Natural killer cell treated with Interleukin-12 subunit alpha and Interleukin-12 subunit beta and Interleukin-15 and Interleukin-18, amount 100 ng/mL, for 72 hours (primary cell): ENCODE measurements around the gene MYOM3. TPM values are rescaled to one million over a fixed set of nuclear protein-coding genes. Genes with fewer than 3 reads are reported as not detected.

Source experiments
- ATAC-seq, 2 donors: fragments of 150-1000 bp; cut with Tn5 transposase in 1 of 2; sonication (Bioruptor Pico), chemical (Tn5 transposase) in 1 of 2; 2 replicates each; pipeline ENCODE4 v1.10.0; 2021
- DNase-seq: peaks from one replicate; pipeline ENCODE4 v3.0.0; 2022; ENCODE audit warnings: low spot score
- H3K27ac Mint-ChIP-seq, 2 donors: 1 replicate in 1 of 2; 2 replicates in 1 of 2; pipeline ENCODE4 v1.8.0; 2022; ENCODE audit warnings: mixed read lengths in 2 of 2, mild to moderate bottlenecking in 1 of 2, moderate library complexity in 1 of 2
- H3K27me3 Mint-ChIP-seq, 2 donors: 1 replicate in 1 of 2; 2 replicates in 1 of 2; pipeline ENCODE4 v1.8.0; 2022; ENCODE audit warnings: mixed read lengths in 2 of 2
- H3K36me3 Mint-ChIP-seq: one replicate; pipeline ENCODE4 v1.8.0; 2022; ENCODE audit warnings: mixed read lengths
- H3K4me1 Mint-ChIP-seq, 2 donors: 1 replicate in 1 of 2; 2 replicates in 1 of 2; pipeline ENCODE4 v1.8.0; 2022; ENCODE audit warnings: low read depth in 2 of 2, mixed read lengths in 2 of 2, mild to moderate bottlenecking in 1 of 2
- H3K4me3 Mint-ChIP-seq: one replicate; pipeline ENCODE4 v1.8.0; 2022; ENCODE audit warnings: mixed read lengths
- H3K9me3 Mint-ChIP-seq: 2 replicates; pipeline ENCODE4 v1.8.0; 2022; ENCODE audit warnings: mixed read lengths
- total RNA-seq, 2 donors: library from RNA; stranded (reverse); gene quantifications; one replicate each; pipeline ENCODE4 v1.2.3, GENCODE V29; 2022

Gene MYOM3
- total RNA-seq, 2 donors from 2014 or later, result not detected

- Mint-ChIP-seq H3K4me1 (no peaks in the 10 kb centered on the region), H3K27ac (no peak overlapping the region), H3K27me3 (peaks cover 10 to 11% of the 10 kb centered on the region in 2 donors)
Observed at GRCh38 chr1:24127134-24127800, 15.3 kb upstream of the MYOM3 start.

GRCh38 chr1:24126672-24127023, 14.7 kb upstream of the MYOM3 start:
- no peak for ATAC-seq
- no peak for DNase-seq
- no peaks in the 10 kb centered on the region for H3K36me3 Mint-ChIP-seq
- H3K4me1 Mint-ChIP-seq, result no peaks in the 10 kb centered on the region
- H3K27me3 Mint-ChIP-seq, result peaks cover 10 to 11% of the 10 kb centered on the region in 2 donors
- no peak overlapping the region for H3K27ac Mint-ChIP-seq
- no peak overlapping the region for H3K4me3 Mint-ChIP-seq
- no peaks in the 10 kb centered on the region for H3K9me3 Mint-ChIP-seq

More at GRCh38 chr1:24127134-24127800, 15.3 kb upstream of the MYOM3 start:
- no peaks in the 10 kb centered on the region for H3K9me3 Mint-ChIP-seq
- H3K4me3 Mint-ChIP-seq, result no peak overlapping the region
- no peaks in the 10 kb centered on the region for H3K36me3 Mint-ChIP-seq
- DNase-seq, result peak; percentile 18
- no peak for ATAC-seq

GRCh38 chr1:24126018-24126671, 14.2 kb upstream of the MYOM3 start:
- no peaks in the 10 kb centered on the region for H3K36me3 Mint-ChIP-seq
- no peak overlapping the region for H3K27ac Mint-ChIP-seq
- ATAC-seq (no peak), DNase-seq (peak; percentile 20)
- no peaks in the 10 kb centered on the region for H3K4me1 Mint-ChIP-seq
- peaks cover 10 to 11% of the 10 kb centered on the region in 2 donors for H3K27me3 Mint-ChIP-seq
- H3K9me3 Mint-ChIP-seq, result no peaks in the 10 kb centered on the region
- no peak overlapping the region for H3K4me3 Mint-ChIP-seq

GRCh38 chr1:24125456-24125855, 13.5 kb upstream of the MYOM3 start:
- H3K4me1 Mint-ChIP-seq, result no peaks in the 10 kb centered on the region
- H3K36me3 Mint-ChIP-seq, result no peaks in the 10 kb centered on the region
- H3K27me3 Mint-ChIP-seq, result peaks cover 10 to 11% of the 10 kb centered on the region in 2 donors
- H3K4me3 Mint-ChIP-seq, result no peak overlapping the region
- DNase-seq (no peak), ATAC-seq (no peak)
- no peaks in the 10 kb centered on the region for H3K9me3 Mint-ChIP-seq
- no peak overlapping the region for H3K27ac Mint-ChIP-seq

GRCh38 chr1:24124980-24125379, 13.0 kb upstream of the MYOM3 start:
- Mint-ChIP-seq H3K4me1 (no peaks in the 10 kb centered on the region), H3K27ac (no peak overlapping the region), H3K4me3 (no peak overlapping the region), H3K27me3 (peaks cover 10 to 11% of the 10 kb centered on the region in 2 donors), H3K36me3 (no peaks in the 10 kb centered on the region), H3K9me3 (no peaks in the 10 kb centered on the region)
- DNase-seq, result peak; percentile 18
- ATAC-seq, result no peak

GRCh38 chr1:24123611-24124010, 11.7 kb upstream of the MYOM3 start:
- DNase-seq (peak; percentile 31), ATAC-seq (no peak)
- Mint-ChIP-seq H3K4me1 (no peaks in the 10 kb centered on the region), H3K27ac (no peak overlapping the region), H3K27me3 (peaks cover 2 to 3% of the 10 kb centered on the region in 2 donors), H3K9me3 (no peaks in the 10 kb centered on the region), H3K4me3 (no peak overlapping the region), H3K36me3 (no peaks in the 10 kb centered on the region)

GRCh38 chr1:24122776-24123175, 10.8 kb upstream of the MYOM3 start:
- H3K4me1 Mint-ChIP-seq, result no peaks in the 10 kb centered on the region
- H3K27ac Mint-ChIP-seq, result no peak overlapping the region
- no peak overlapping the region for H3K4me3 Mint-ChIP-seq
- H3K27me3 Mint-ChIP-seq, result peaks cover 0 to under 1% of the 10 kb centered on the region in 2 donors
- H3K36me3 Mint-ChIP-seq, result no peaks in the 10 kb centered on the region
- H3K9me3 Mint-ChIP-seq, result no peaks in the 10 kb centered on the region
- no peak for ATAC-seq
- DNase-seq, result peak; percentile 42

- H3K9me3 Mint-ChIP-seq, result no peaks in the 10 kb centered on the region
- no peak for ATAC-seq
- peaks cover 3 to 4% of the 10 kb centered on the region in 2 donors for H3K27me3 Mint-ChIP-seq
- no peak overlapping the region for H3K4me3 Mint-ChIP-seq
- DNase-seq, result peak; percentile 49
- no peaks in the 10 kb centered on the region for H3K4me1 Mint-ChIP-seq
- no peaks in the 10 kb centered on the region for H3K36me3 Mint-ChIP-seq
- H3K27ac Mint-ChIP-seq, result no peak overlapping the region
Observed at GRCh38 chr1:24121406-24121805, 9.5 kb upstream of the MYOM3 start.

GRCh38 chr1:24120965-24121364, 9.0 kb upstream of the MYOM3 start:
- Mint-ChIP-seq H3K4me1 (no peaks in the 10 kb centered on the region), H3K27me3 (peaks cover 6 to 9% of the 10 kb centered on the region in 2 donors), H3K9me3 (no peaks in the 10 kb centered on the region), H3K27ac (no peak overlapping the region), H3K4me3 (no peak overlapping the region), H3K36me3 (no peaks in the 10 kb centered on the region)
- DNase-seq (no peak), ATAC-seq (no peak)

GRCh38 chr1:24119859-24120756, 8.2 kb upstream of the MYOM3 start:
- no peak for DNase-seq
- Mint-ChIP-seq H3K9me3 (no peaks in the 10 kb centered on the region), H3K4me1 (no peaks in the 10 kb centered on the region), H3K4me3 (no peak overlapping the region), H3K27me3 (peaks cover 6 to 10% of the 10 kb centered on the region in 2 donors), H3K36me3 (no peaks in the 10 kb centered on the region), H3K27ac (no peak overlapping the region)
- no peak for ATAC-seq

- Mint-ChIP-seq H3K4me1 (no peaks in the 10 kb centered on the region), H3K36me3 (no peaks in the 10 kb centered on the region), H3K4me3 (no peak overlapping the region), H3K27me3 (peaks cover 6 to 10% of the 10 kb centered on the region in 2 donors), H3K9me3 (no peaks in the 10 kb centered on the region), H3K27ac (no peak overlapping the region)
- DNase-seq (no peak), ATAC-seq (no peak)
Observed at GRCh38 chr1:24119489-24119858, 7.5 kb upstream of the MYOM3 start.

- DNase-seq (no peak), ATAC-seq (no peak)
- H3K4me3 Mint-ChIP-seq, result no peak overlapping the region
- H3K4me1 Mint-ChIP-seq, result no peaks in the 10 kb centered on the region
- no peaks in the 10 kb centered on the region for H3K9me3 Mint-ChIP-seq
- no peak overlapping the region for H3K27ac Mint-ChIP-seq
- peaks cover 9 to 17% of the 10 kb centered on the region in 2 donors for H3K27me3 Mint-ChIP-seq
- no peaks in the 10 kb centered on the region for H3K36me3 Mint-ChIP-seq
Observed at GRCh38 chr1:24118410-24119242, 6.7 kb upstream of the MYOM3 start.

GRCh38 chr1:24117722-24118409, 5.9 kb upstream of the MYOM3 start:
- peaks cover 12 to 23% of the 10 kb centered on the region in 2 donors for H3K27me3 Mint-ChIP-seq
- H3K36me3 Mint-ChIP-seq, result no peaks in the 10 kb centered on the region
- H3K9me3 Mint-ChIP-seq, result no peaks in the 10 kb centered on the region
- H3K4me1 Mint-ChIP-seq, result peaks cover 0 to 5% of the 10 kb centered on the region in 2 donors
- DNase-seq (no peak), ATAC-seq (no peak)
- H3K27ac Mint-ChIP-seq, result no peak overlapping the region
- no peak overlapping the region for H3K4me3 Mint-ChIP-seq
